IPS DF 4.7 (cell line): ENCODE results near the gene ERAL1.
"Not testable (repeated sequence)": the region's sequence is repeated elsewhere in the genome, so short reads cannot be mapped to it uniquely, and the experiment has no call there.

ENCODE experiments used
- DNase-seq: peaks from one replicate; pipeline ENCODE4 v3.0.0-alpha.2; 2013; ENCODE audit warnings: low spot score; ENCODE audit errors: extremely low read depth

Gene ERAL1

DNA sequence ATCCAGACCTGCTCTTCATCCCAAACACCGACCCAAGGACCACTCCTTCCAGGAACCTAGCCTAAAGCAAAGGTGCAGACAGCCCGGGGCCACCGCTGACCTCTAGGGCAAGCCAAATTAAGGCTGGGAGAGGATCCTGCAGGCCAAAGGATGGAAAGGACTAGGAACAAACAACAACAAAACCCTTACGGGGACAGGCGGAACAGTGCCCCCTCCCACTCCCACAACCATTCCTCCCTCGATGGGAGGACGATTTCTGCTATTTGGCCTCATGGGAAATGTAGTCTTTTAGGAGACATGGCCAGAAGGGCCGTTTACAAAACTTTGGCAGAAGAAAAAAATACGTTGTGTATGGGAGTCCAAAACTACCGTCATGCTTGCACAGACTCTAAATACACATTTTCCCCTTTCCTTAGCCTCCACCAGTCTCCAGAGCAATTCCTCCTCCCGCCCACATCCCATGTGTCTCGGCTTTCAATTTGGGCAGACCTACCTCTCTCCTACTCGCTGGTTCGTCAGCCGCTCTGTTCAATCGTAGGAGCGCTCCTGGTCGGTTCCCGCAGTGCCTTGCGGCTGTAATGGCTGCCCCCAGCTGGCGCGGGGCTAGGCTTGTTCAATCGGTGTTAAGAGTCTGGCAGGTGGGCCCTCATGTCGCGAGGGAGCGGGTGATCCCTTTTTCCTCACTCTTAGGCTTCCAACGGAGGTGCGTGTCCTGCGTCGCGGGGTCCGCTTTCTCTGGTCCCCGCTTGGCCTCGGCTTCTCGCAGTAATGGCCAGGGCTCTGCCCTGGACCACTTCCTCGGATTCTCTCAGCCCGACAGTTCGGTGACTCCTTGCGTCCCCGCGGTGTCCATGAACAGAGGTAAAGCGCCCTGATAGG lies at the start of gene ERAL1:
Gene ERAL1, plus strand, starts transcription at position 560 of the 879 bp plus-strand sequence. Its CDS starts 19 bp downstream, at position 579.
- peak; percentile 72 for DNase-seq

DNA sequence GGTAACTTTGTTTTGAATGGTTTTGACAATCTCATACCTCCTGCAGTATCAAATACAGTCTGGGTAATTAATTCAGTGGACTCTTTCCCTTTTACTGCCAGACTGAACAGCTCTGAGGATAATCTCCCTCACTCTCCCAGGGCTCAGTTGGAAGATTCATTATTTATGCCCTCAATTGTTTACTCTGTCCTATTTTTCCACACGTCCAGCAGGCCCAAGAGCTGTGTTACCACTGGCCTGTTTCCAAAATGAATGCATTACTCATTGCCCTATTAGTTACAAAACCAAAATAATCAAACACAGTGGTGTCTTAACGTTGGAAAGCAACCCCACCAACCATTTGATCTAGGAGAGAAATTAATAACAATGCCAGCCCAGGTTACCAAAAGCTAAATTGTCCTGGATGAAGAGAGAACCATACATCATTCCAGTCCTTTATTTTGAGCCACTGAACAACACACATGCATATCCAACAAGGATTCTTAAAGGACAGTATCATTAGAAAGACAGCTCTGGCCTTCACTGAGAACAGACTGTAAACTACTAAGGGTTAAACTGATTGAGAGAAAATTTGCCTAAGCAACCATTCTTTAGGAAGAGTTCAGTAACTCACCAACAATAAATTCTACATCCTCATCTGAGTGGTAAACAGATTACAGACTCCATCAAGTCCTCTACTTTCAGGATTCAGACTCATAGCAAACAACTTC lies 46.7 kb upstream of the ERAL1 start:
- no peak for DNase-seq

DNA sequence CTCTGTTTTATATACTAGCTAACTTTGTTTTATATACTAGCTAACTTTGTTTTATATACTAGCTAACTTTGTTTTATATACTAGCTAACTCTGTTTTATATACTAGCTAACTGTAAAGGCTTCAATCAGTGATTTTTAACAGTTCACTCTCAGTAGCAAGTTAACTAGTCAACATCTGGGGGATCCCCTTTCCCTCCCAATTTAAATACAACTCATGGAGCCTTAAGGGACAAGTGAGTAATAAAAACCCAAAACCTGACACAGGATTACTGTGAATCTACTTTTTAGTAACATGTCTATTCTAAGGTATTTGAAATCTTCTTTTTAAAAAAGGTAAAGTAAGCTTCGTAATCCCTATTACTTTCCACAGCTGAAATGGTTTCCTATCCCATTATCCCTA lies 44.4 kb upstream of the ERAL1 start:
- DNase-seq: no peak

DNA sequence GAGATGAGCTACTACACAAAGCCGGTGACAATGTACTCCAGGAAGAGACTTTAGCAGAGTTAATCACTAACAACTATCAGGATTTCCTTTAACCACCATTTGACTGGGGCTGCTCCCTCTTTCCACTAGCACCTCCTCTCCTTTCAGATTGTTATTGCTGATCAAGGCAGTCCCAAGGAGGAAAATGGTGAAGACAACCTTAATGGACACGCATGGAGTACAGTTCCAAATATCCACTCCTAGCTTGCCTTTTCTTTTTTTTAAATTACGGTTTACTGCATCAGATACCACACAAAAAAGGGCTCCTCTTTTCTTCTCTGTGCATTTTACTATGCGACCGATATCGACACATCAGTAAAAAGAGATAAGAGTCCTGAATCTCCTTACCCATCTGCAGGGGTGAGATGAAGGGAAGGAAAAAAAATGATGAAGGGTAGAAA lies 43.1 kb upstream of the ERAL1 start:
- DNase-seq: no peak

DNA sequence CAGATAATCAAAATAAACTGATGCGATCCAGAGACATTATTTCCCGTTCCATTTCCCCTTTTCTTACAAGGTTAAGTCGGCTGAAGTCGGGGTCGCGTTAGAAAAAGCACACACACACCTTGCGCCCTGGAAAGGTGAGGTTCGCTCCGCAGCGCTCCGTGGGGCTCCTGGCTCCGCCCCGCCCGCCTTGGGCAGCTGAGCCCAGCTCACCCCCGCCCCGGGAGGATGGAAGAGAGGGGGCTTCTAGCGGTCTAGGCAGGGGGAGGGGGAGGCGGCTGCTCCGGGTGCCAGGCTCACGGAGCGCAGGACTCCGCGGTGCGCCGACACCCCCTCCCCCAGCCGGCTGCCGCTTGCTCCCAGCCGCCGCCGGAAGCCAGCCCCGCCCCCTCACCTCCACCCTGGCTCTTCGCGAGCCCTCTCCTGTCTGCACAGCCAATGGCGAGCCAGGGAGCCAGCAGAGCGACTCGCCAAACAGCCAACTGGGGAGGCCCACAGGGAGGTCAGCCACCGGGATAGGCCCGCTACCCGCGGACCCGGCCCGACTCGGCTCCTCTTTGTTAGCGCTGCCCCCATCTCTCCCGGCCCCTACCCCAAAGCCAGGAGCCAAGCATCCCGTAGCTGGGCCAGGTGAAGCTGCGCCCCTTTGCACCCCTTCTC lies 42.6 kb upstream of the ERAL1 start:
- peak; percentile 87 for DNase-seq

DNA sequence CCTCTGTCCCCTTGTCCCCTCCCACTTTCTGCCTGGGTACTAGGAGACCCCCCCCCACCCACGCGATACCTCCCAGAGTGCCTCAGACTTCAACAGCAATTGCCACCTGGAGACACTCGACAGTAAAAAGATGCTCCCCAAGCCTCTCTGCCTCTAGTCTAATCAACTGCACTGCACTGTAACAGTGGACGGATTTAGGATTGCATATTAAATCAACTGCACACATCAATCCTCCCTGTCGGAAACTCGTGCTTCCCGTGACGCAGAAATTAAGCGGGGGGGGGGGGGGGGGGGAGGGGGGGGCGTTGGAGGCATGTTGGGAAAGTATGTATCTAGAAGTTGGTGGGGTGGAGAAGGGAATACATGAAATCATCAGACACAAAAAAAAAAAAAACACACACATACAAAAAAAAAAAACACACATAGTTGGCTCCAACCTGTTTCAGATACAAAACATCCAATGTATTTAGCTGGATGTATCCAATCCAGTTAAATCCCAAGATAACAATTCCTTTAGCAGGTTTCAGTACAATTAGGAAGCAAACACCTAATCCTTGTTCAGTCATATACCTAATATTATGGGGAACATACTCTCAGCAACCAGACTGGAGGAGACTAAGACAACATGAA lies 42.0 kb upstream of the ERAL1 start:
- DNase-seq: no peak

DNA sequence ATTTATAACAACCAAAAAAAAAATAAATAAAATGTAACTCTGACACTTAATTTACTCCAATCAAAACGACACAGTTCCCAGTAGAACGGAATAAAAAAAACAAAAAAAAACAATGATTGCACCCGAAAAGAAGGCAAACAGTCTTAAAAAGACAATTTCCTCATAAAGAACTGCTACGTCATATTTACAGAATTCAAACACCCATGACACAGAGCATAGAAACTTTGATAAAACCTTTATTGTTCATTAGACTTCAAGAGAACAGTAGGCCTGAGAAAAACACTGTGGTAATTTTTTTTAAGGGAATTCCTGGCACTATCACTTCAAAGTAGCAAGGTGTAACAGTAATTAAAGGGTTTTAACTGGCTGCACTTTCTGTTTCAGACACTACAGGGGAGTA lies 38.3 kb upstream of the ERAL1 start:
- DNase-seq: no peak

DNA sequence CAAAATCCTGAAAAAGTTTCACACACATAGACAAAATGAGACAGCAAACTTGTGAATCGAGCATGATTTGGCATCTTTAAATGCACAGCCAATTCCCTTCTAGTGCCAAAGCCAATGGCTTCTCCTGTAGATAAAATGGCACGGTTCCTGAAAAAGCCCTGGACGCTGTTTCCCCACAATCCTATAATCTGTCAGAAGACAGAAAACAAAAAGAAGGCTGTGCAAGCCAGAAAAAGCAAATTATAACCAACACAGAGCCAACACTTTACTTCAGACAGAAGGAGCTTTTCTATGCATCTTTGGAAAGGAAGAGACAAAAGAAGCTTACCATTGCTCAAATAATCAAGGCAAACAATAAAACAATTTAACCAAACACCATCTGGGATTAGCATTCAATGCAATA lies 36.0 kb upstream of the ERAL1 start:
- no peak for DNase-seq

DNA sequence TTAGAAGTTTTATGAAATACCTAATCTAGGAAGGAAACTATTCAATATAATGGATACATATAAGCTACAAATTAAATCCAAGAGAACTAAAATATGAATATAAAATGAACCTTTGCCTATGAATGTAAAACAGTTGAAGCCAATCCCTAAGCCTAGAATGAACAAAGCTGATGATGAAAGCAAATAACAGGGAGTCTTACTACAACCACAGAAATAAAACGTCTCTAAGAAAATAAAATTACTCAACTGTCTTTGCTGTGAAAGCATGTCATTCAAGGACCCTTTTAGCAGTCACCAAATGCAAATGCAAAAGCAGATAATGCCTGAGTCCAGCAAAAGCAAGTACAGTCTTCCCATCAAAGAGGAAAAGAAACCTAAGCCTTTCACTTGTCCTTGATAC lies 35.2 kb upstream of the ERAL1 start:
- no peak for DNase-seq

DNA sequence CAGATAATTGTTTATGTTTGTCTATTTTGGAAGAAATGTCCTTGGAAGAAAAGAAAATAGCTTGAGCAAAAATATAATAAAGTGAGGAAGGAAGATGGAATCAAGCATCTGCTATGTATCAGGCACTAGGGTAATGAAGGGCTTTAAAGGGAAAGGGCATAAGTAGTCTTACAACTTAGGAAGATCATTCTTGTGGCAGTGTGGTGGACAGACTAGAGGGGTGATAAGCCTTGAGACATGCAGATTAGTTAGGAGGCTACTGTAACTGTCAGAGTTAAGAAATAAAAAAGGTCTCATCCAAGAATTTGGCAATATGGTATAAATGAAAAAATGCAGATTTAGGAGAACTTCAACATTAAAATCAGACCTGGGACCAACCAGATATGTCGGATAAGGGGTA lies 27.1 kb upstream of the ERAL1 start:
- DNase-seq: no peak

DNA sequence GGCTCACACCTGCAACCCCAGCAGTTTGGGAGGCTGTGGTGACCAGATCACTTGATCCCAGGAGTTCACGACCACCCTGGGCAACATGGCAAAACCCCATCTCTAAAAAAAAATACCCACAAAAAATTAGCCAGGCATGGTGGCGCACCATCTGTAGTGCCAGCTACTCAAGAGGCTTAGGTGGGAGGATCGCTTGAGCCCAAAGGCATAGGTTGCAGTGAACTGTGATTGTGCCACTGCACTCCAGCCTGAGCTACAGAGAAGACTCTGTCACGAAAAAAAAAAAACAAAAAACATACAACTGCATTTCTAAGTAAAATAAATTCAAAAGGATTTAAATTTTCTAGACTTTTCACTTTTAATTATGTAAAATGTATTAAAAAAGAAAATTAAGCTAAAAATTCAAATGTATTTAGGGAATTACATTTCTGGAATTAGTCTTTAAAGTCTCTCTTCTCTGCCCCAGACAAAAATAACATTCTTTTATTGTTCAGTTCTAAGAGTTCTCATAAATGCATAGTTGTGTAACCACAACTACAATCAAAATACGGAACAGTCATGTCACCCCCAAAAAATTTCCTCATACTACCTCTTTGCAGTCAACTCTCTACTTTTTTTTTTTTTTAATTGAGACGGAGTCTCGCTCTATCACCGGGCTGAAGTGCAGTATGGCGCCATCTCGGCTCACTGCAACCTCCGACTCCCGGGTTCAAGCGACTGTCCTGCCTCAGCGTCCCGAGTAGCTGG lies 26.3 kb upstream of the ERAL1 start:
- no peak for DNase-seq

DNA sequence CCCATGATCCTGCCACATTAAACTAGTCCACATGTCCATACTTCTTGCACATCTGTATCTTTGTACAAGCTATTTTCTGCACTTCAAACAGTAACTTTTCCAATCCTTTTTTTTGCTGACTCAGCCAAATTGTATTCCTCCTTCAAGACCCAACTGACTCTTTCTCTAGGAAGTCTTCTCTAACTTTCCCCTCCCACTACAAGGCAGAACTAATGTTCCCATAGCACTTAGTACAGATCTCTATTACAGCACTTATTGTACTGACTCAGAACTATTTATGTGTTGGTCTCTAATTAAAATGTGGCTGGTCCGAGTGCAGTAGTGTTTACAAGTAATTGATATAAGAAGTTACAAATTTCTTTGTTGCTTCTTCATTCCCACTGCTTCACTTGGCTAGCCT lies 20.4 kb upstream of the ERAL1 start:
- no peak for DNase-seq

DNA sequence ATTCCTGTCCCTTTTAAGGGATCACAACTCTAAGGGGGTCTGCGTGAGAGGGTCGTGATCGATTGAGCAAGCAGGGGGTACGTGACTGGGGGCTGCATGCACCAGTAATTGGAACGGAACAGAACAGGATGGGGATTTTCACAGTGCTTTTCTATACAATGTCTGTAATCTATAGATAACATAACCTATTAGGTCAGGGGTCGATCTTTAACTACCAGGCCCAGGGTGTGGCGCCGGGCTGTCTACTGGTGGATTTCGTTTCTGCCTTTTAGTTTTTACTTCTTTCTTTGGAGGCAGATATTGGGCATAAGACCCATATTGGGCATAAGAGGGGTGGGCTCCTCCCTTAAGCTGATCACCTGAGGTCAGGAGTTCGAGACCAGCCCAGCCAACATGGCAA lies 18.3 kb upstream of the ERAL1 start:
- DNase-seq: not testable (repeated sequence)

DNA sequence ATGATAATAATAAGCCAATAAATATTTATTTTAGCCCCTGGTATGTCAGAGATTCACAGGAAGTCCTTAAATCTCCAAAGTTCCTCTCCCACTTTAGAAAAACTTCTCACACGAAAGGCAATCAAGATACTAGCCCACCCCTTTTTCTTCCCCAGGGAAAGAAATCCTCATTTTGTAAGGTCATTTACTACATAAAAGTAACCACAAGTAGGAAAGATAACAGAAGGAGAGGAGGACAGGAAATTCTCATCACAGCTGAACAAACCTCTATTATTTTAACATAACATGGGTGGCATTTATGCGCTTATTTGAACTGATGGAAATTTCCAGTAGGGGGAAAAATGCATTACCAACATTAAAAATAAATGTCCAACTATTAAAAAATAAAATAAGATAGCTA lies 15.6 kb upstream of the ERAL1 start:
- DNase-seq: no peak

DNA sequence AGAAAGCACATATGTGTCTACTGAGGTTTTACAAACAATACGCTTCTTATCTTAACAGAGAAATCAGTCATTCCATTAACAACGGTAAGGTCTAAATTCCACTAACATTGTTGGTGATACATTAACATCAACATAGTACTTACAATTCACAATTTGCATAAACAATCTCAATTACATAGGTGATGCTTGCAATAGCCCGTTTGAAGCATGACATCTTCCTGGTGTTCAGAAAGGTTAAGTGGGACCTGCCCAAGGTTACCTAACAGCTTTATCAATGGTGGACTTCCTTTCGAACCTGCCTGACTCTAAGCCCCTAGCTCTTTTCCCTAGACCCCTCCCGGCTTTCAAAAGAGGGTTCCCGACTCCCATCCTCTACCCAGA lies 12.9 kb upstream of the ERAL1 start:
- no peak for DNase-seq

DNA sequence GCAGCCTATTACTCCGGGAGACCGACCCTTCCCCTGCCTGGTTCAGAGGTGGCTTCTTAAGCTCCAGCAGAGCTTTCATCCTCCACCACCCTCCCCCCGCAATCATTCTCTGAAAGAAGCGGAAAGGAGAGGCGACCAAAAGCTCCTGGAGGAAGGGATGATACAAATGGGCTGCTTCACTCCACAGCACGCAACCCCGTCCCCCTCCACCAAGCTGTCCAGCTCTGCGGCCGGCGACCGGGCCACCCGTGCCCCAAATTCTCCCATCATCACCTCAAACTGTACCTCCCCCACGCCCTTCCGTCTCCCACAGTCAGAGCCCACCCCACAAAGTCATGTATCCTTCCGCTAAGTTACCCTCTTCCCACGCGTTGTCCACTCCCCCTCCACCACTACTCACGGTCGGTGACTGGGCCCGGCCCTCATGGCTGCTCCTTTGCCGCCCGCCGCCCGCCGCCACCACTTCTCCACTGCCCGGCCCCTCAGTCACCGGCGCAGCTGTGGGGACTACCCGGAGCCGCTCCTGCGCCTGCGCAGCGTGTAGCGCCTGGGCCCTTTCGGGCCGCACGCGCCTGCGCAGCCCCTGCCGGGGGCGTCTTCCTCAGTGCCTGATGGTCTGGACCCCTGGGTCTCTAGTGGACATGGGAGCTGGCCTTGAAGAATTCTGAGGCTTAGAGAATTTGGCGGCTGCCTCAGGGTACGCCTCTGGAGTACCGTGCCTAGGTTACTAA lies 12.4 kb upstream of the ERAL1 start, which contains the start of gene FAM222B:
Gene FAM222B, minus strand, starts transcription at position 509 of the 731 bp plus-strand sequence. CDS start 76,123 bp downstream, outside the sequence.
- peak; percentile 62 for DNase-seq

DNA sequence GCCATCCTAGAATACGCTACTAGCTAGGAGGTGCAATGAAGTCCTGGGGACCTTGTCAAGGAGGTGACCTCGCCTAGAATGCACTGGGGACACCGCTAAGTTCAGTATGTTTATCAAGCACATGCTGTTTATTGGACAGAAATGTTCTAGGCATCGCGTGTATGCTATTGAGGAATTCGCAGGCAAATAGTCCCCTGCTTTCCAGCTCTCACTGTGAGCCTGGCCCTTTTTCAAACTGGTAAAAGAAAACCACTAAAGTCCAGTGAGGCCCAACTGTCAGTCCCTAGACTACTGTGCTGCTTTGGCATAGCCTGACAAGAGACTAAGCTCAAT lies 11.0 kb upstream of the ERAL1 start:
- no peak for DNase-seq

DNA sequence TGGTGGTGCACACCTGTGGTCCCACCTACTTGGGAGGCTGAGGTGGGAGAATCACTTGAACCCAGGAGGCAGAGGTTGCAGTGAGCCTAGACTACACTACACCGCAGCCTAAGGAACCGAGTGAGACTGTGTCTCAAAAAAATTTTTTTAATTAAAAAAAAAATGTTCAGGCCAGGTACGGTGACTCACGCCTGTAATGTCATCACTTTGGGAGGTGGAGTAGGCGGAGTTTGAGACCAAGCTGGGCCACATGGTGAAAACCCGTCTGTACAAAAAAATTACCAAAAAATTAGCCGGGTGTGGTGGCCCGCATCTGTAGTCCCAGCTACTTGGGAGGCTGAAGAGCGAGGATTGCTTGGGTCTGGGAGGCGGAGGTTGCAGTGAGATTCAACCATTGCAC lies 8.6 kb upstream of the ERAL1 start:
- no peak for DNase-seq

DNA sequence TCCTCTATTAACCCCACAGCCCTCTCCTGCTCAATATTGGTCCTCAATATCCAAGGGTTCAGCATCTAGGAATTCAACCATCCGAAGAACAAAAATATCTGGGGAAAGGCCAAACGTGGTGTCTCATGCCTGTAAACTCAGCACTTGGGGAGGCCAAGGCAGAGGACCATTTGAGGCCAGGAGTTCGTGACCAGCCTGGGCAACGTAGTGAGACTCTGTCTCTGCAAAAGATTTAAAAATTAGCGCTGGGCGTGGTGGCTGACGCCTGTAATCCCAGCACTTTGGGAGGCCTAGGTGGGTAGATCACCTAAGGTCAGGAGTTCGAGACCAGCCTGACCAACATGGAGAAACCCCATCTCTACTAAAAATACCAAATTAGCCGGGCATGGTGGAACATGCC lies 8.1 kb upstream of the ERAL1 start:
- not testable (repeated sequence) for DNase-seq

DNA sequence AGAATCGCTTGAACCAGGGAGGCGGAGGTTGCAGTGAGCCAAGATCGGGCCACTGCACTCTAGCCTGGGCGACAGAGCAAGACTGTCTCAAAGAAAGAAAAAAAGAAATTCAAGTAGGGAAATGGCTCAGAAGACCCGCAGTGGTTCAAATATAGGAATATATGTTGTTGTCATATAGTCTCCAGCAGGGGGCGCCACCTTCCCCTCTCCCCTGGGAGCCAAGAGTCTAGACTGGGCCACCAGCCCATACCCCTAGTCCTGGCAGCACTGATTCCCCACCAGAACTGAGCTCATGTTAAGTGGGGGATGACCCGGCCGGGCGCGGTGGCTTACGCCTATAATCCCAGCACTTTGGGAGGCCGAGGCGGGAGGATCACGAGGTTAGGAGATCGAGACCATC lies 6.1 kb upstream of the ERAL1 start:
- DNase-seq: not testable (repeated sequence)
